Kidney (tissue), 14 donors: ENCODE measurements around the gene PRICKLE1. TPM values are rescaled to one million over a fixed set of nuclear protein-coding genes. Genes with fewer than 3 reads are reported as not detected.

Experiments used
- DNase-seq, 5 donors: peaks; one replicate each; pipeline ENCODE4 v3.0.0-alpha.2; 2013 to 2020
- FAIRE-seq: peaks from 2 replicates; lab custom pipeline; 2012; peaks lifted over from hg19 to GRCh38; lab: Jason Lieb, UNC
- H3K27ac ChIP-seq, 2 donors: one replicate each; pipeline ENCODE4 v1.7.0; 2013; ENCODE audit warnings: low read depth in 2 of 2, low read length in 2 of 2, inconsistent platforms in 1 of 2
- H3K27me3 ChIP-seq: one replicate; pipeline ENCODE4 v1.7.1; 2013; ENCODE audit warnings: low read length, inconsistent platforms; ENCODE audit not compliant: control insufficient read depth, insufficient read depth
- H3K36me3 ChIP-seq, 3 donors: one replicate each; pipeline versions ENCODE4 v1.7.0 to v1.7.1; 2013; ENCODE audit warnings: low read length in 3 of 3, control low read depth in 1 of 3, inconsistent platforms in 1 of 3; ENCODE audit not compliant: insufficient read depth in 3 of 3, control insufficient read depth in 2 of 3
- H3K4me1 ChIP-seq, 3 donors: one replicate each; pipeline versions ENCODE4 v1.7.0 to v1.7.1; 2013; ENCODE audit warnings: low read length in 3 of 3, inconsistent platforms in 1 of 3, low read depth in 1 of 3; ENCODE audit not compliant: control insufficient read depth in 2 of 3, insufficient read depth in 2 of 3
- H3K4me3 ChIP-seq, 3 donors: one replicate each; pipeline versions ENCODE4 v1.7.0 to v1.8.1; 2013; ENCODE audit warnings: low read length in 3 of 3, control low read depth in 1 of 3, inconsistent platforms in 1 of 3
- H3K9ac ChIP-seq, 3 donors: one replicate each; pipeline versions ENCODE4 v1.7.0 to v1.7.1; 2013; ENCODE audit warnings: low read length in 3 of 3, control low read depth in 1 of 3, inconsistent platforms in 1 of 3
- H3K9me3 ChIP-seq, 3 donors: one replicate each; pipeline versions ENCODE4 v1.7.0 to v1.7.1; 2013; ENCODE audit warnings: low read length in 3 of 3, control low read depth in 1 of 3, inconsistent platforms in 1 of 3; ENCODE audit not compliant: control insufficient read depth in 2 of 3, insufficient read depth in 1 of 3
- intact Hi-C: fragments of 100-400 bp; cut with DNase I; formaldehyde crosslinking; loops from one replicate; pipeline ENCODE4 v1.11.1; 2022
- polyA plus RNA-seq: library from polyadenylated mRNA; stranded (reverse); fragments of 350-450 nt; fragmentation: Illumina TruSeq; extraction: RNeasy Lipid Tissue Mini Kit (QIAGEN cat#74804); gene quantifications from one replicate; pipeline ENCODE4 v1.2.3, GENCODE V29; 2014; ENCODE audit warnings: low read depth, low replicate concordance; ENCODE audit not compliant: insufficient read depth
- total RNA-seq: library from RNA; stranded (reverse); fragmentation: NEBNext Ultra II Directional; extraction: Animal tissue kit (Norgen Biotek cat#: 25700); gene quantifications from one replicate; pipeline ENCODE4 v1.2.1, GENCODE V29; 2021
- TF ChIP-seq, protein P1 (sequence below): IDR thresholded peaks from 3 replicates; pipeline ENCODE4 v1.5.1; 2012; ENCODE audit warnings: mild to moderate bottlenecking, moderate library complexity, borderline replicate concordance; ENCODE audit not compliant: insufficient read depth; ENCODE audit errors: extremely low read depth
- donor health status: control.
- donor health status: control.
- donor health status: control.
- donor health status: control.
- donor health status: control.
- donor health status: DM: yes; HTN: yes; CAD: no.
- donor health status: Normal renal cell carcinoma (clear cell type).

PRICKLE1 gene
- total and polyA plus RNA-seq, 2 donors from 2014 or later, result 3.9 to 21.7 TPM

DNA sequence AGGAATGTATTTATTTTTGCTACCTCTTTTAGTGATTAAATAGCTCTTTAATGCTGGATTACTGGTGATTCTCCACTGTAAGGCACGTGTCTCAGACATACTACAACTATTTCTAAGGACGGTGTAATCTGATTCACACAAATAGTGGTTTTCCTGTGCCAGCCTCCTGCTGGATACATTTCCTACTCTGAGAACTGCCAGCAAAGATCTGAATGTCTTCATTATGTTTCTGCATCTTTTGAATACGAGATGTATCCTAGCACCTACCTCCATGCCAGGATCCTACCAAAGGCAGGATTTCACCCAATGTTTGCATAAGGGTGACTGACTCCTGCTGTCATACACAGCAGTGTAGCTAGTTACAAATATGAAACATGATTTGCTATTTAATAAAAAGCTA lies 120.6 kb downstream of the PRICKLE1 start:
- TF ChIP-seq, protein P1, sequence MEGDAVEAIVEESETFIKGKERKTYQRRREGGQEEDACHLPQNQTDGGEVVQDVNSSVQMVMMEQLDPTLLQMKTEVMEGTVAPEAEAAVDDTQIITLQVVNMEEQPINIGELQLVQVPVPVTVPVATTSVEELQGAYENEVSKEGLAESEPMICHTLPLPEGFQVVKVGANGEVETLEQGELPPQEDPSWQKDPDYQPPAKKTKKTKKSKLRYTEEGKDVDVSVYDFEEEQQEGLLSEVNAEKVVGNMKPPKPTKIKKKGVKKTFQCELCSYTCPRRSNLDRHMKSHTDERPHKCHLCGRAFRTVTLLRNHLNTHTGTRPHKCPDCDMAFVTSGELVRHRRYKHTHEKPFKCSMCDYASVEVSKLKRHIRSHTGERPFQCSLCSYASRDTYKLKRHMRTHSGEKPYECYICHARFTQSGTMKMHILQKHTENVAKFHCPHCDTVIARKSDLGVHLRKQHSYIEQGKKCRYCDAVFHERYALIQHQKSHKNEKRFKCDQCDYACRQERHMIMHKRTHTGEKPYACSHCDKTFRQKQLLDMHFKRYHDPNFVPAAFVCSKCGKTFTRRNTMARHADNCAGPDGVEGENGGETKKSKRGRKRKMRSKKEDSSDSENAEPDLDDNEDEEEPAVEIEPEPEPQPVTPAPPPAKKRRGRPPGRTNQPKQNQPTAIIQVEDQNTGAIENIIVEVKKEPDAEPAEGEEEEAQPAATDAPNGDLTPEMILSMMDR, result no peak
- Histone ChIP-seq H3K9me3 (no peaks in the 10 kb centered on the region), H3K27ac (no peak overlapping the region), H3K9ac (no peak overlapping the region), H3K4me3 (no peak overlapping the region), H3K36me3 (peaks cover 4 to 32% (median 14%) of the 10 kb centered on the region in 3 donors), H3K4me1 (peaks cover 3 to 16% (median 15%) of the 10 kb centered on the region in 3 donors), H3K27me3 (no peaks in the 10 kb centered on the region)
- intact Hi-C loops, result no loop called here
- DNase-seq, result no peak
- FAIRE-seq, result no peak

DNA sequence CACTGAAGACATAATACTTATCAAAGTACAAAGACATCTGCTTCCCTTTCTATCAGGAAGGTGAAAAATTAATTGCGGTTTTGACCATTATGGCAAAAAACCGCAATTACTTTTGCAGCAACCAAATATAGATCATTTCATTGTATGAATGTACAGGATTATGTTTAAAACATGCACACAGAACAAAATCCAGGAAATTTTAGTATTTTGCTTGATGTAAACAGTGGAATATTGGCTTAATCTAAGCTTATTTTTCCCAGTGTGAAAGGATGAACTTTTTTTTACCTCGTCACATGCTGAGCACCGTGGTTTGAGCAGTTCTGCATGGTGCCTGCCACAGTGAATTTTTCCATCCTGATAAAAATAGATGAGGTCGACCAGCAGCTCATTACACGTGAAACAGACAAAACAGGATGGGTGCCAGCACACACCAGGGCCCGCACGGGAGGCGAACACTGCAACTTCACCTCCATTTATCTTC lies 121.2 kb downstream of the PRICKLE1 start:
- DNase-seq, result peak in 1 of 5 donors; percentile 20
- no peak overlapping the region for H3K27ac ChIP-seq
- H3K4me3 ChIP-seq, result no peak overlapping the region
- TF ChIP-seq, protein P1, result no peak
- no peaks in the 10 kb centered on the region for H3K27me3 ChIP-seq
- no peaks in the 10 kb centered on the region for H3K9me3 ChIP-seq
- H3K4me1 ChIP-seq, result peaks cover 3 to 16% (median 15%) of the 10 kb centered on the region in 3 donors
- FAIRE-seq, result no peak
- H3K9ac ChIP-seq, result no peak overlapping the region
- intact Hi-C loops, result no loop called here
- H3K36me3 ChIP-seq, result peaks cover 4 to 32% (median 14%) of the 10 kb centered on the region in 3 donors

DNA sequence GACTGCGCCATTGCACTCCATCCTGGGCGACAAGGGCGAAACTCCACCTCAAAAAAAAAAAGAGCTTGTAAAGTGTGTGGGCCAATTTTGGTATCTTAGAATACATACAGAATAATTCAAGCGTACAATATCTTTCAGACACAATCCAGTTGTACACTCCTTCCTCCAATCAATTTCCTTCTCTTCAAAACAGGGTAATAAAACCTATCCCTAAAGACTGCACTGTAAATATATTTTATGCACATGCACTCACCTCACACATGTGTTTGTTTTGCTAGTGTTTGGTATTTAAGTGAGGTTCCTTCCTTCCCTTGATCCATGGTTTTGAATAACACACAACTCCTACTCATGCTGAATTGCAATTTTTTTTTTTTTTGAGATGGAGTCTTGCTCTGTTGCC lies 125.9 kb downstream of the PRICKLE1 start:
- H3K27me3 ChIP-seq, result no peaks in the 10 kb centered on the region
- H3K36me3 ChIP-seq, result peaks cover 2 to 24% (median 16%) of the 10 kb centered on the region in 3 donors
- no peaks in the 10 kb centered on the region for H3K4me1 ChIP-seq
- TF ChIP-seq, protein P1, result no peak
- no peak overlapping the region for H3K9ac ChIP-seq
- DNase-seq (no peak), FAIRE-seq (no peak)
- no peaks in the 10 kb centered on the region for H3K9me3 ChIP-seq
- intact Hi-C loops, result no loop called here
- H3K27ac ChIP-seq, result no peak overlapping the region
- no peak overlapping the region for H3K4me3 ChIP-seq

DNA sequence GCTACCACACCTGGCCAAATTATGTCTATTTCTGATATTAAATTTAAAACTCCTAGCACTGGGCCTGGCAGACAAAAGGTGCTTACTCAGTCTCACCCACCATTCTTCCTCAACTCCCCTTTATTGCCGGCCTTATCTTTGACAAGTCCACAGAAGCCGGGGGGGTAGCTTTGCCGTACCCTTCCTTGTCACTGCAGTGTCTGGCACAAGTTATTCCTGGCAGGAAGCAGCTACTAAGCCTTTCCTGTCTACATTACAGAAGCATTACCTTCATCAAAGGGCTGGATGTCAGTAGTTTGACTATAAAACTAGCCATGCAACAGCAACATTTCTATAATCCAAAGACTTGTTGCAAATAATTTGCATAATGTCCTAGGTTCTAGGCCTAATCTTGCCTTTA lies 127.1 kb downstream of the PRICKLE1 start:
- FAIRE-seq (no peak), DNase-seq (no peak)
- Histone ChIP-seq H3K27ac (no peak overlapping the region), H3K9ac (no peak overlapping the region), H3K36me3 (peaks cover 2 to 19% (median 17%) of the 10 kb centered on the region in 3 donors), H3K9me3 (no peaks in the 10 kb centered on the region), H3K4me3 (no peak overlapping the region), H3K27me3 (no peaks in the 10 kb centered on the region), H3K4me1 (no peaks in the 10 kb centered on the region)
- TF ChIP-seq, protein P1, result no peak
- intact Hi-C loops, result no loop called here
